Ectodermal cell (in vitro differentiated cells): Measurements from ENCODE around the gene PROKR1.

ENCODE experiments used
- H3K27ac ChIP-seq: 2 replicates; pipeline ENCODE4 v1.7.0; 2013; ENCODE audit warnings: mild to moderate bottlenecking, low read depth, low read length; ENCODE audit not compliant: insufficient read depth, poor library complexity, severe bottlenecking
- H3K27me3 ChIP-seq: 2 replicates; pipeline ENCODE4 v1.7.0; 2013; ENCODE audit warnings: mild to moderate bottlenecking, low read length; ENCODE audit not compliant: insufficient read depth, control insufficient read depth, poor library complexity, severe bottlenecking
- H3K36me3 ChIP-seq: one replicate; pipeline ENCODE4 v1.7.0; 2013; ENCODE audit warnings: low read length; ENCODE audit not compliant: control insufficient read depth, insufficient read depth
- H3K4me1 ChIP-seq: one replicate; pipeline ENCODE4 v1.7.0; 2013; ENCODE audit warnings: low read length; ENCODE audit not compliant: control insufficient read depth, insufficient read depth
- H3K4me3 ChIP-seq: 2 replicates; pipeline ENCODE4 v1.7.0; 2013; ENCODE audit warnings: low read depth, low read length, control low read depth; ENCODE audit not compliant: insufficient read depth
- H3K9me3 ChIP-seq: 2 replicates; pipeline ENCODE4 v1.7.0; 2013; ENCODE audit warnings: mild to moderate bottlenecking, low read length, moderate library complexity; ENCODE audit not compliant: control insufficient read depth
- WGBS, 2 experiments: methylation state at CpG; one replicate each; pipeline ENCODE4 v1.1.7; 2013; ENCODE audit warnings: missing lambda C conversion rate in 2 of 2; 5-methylcytosine and 5-hydroxymethylcytosine counted together

Gene PROKR1

GRCh38 chr2:68653034-68653433 lies 9.7 kb downstream of the PROKR1 start:
- WGBS, 2 experiments: 89 to 90% methylated on average over 9 of the region's 9 CpGs
- H3K36me3 ChIP-seq: no peaks in the 10 kb centered on the region
- no peaks in the 10 kb centered on the region for H3K4me1 ChIP-seq
- no peaks in the 10 kb centered on the region for H3K9me3 ChIP-seq
- H3K27ac ChIP-seq: no peak overlapping the region
- no peak overlapping the region for H3K4me3 ChIP-seq
- H3K27me3 ChIP-seq: no peaks in the 10 kb centered on the region

- Histone ChIP-seq H3K4me1 (no peaks in the 10 kb centered on the region), H3K36me3 (no peaks in the 10 kb centered on the region), H3K4me3 (no peak overlapping the region), H3K27ac (no peak overlapping the region), H3K27me3 (no peaks in the 10 kb centered on the region), H3K9me3 (no peaks in the 10 kb centered on the region)
- WGBS, 2 experiments: 56 to 65% methylated on average over 8 to 10 of the region's 10 CpGs
These were observed 10.2 kb downstream of the PROKR1 start for GRCh38 chr2:68653538-68653982.

DNA sequence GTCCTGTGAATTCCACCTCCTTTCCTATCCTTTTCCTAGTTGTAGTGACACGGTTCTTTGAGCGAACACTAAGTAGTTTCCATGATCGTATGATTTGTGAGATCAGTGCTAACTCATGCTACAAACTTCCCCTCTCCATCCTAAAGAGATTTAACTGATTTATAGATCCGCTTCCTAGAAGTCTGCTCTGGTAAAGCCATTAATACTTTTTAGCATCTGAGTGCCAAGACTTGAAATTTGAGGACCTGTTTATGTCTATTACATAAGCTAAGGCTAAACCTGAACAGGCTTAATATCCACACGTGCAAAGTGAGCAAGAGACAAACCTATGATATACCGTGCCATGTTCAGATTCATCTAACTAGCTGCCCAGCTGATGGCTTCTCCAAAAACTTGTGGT lies 14.9 kb downstream of the PROKR1 start:
- Histone ChIP-seq H3K4me3 (no peak overlapping the region), H3K27ac (no peak overlapping the region), H3K4me1 (no peaks in the 10 kb centered on the region), H3K36me3 (no peaks in the 10 kb centered on the region), H3K27me3 (no peaks in the 10 kb centered on the region), H3K9me3 (no peaks in the 10 kb centered on the region)
- WGBS, 2 experiments: 94 to 95% methylated on average over 6 of the region's 6 CpGs

GRCh38 chr2:68659081-68659480 lies 15.7 kb downstream of the PROKR1 start:
- Histone ChIP-seq H3K9me3 (no peaks in the 10 kb centered on the region), H3K27me3 (no peaks in the 10 kb centered on the region), H3K4me1 (no peaks in the 10 kb centered on the region), H3K4me3 (no peak overlapping the region), H3K36me3 (no peaks in the 10 kb centered on the region), H3K27ac (no peak overlapping the region)

- H3K4me1 ChIP-seq: no peaks in the 10 kb centered on the region
- H3K36me3 ChIP-seq: no peaks in the 10 kb centered on the region
- WGBS, 2 experiments: 85 to 88% methylated on average over 3 of the region's 3 CpGs
- H3K4me3 ChIP-seq: no peak overlapping the region
- no peak overlapping the region for H3K27ac ChIP-seq
- no peaks in the 10 kb centered on the region for H3K9me3 ChIP-seq
- H3K27me3 ChIP-seq: no peaks in the 10 kb centered on the region
These were observed 17.3 kb downstream of the PROKR1 start for GRCh38 chr2:68660658-68661057.

DNA sequence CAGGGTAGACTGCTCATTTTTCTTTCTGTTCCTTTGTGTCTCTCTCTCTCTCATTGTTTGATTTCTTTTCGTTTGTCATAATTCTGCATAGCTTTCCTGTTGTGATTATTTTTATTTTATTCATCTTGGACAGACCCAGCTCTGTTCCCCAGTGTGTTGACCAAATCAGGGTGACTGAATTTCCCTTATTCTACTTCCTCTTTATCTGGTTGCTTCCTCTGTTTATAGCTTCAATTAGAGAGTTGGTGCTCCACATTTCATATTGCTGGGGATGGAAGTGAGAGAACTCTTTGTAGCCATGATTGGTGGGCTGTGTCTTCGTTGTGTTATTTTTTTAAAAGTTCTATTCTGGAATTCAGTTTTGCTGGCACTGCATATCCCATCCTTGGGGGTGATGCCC lies 19.1 kb downstream of the PROKR1 start:
- H3K27me3 ChIP-seq: no peaks in the 10 kb centered on the region
- no peaks in the 10 kb centered on the region for H3K9me3 ChIP-seq
- no peaks in the 10 kb centered on the region for H3K36me3 ChIP-seq
- 89 to 100% methylated on average over 1 to 2 of the region's 2 CpGs for WGBS, 2 experiments
- no peak overlapping the region for H3K27ac ChIP-seq
- H3K4me1 ChIP-seq: no peaks in the 10 kb centered on the region
- no peak overlapping the region for H3K4me3 ChIP-seq

- H3K4me1 ChIP-seq: no peaks in the 10 kb centered on the region
- H3K36me3 ChIP-seq: no peaks in the 10 kb centered on the region
- H3K27ac ChIP-seq: no peak overlapping the region
- H3K9me3 ChIP-seq: no peaks in the 10 kb centered on the region
- no peak overlapping the region for H3K4me3 ChIP-seq
- WGBS, 2 experiments: 92 to 95% methylated on average over 7 of the region's 7 CpGs
- no peaks in the 10 kb centered on the region for H3K27me3 ChIP-seq
These were observed 20.2 kb downstream of the PROKR1 start for GRCh38 chr2:68663371-68664156.

DNA sequence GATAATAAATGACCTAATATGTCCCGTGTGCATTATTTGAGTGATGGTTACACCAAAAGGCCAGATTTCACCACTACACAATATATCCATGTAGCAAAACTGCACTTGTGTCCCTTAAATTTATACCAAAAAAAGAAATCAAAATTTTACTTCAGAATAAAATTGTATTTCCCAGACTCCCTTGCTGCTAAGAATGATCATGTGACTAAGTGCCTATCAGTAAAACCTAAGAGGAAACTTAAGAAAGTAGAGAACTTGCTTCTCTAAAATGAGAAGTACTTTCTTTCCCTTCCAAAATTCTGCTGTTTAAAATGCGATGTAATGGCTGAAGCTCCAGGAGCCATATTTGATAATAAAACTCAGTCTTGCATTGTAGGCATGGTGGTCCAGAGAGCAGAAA lies 24.0 kb downstream of the PROKR1 start:
- H3K27me3 ChIP-seq: no peaks in the 10 kb centered on the region
- no peak overlapping the region for H3K27ac ChIP-seq
- H3K9me3 ChIP-seq: no peaks in the 10 kb centered on the region
- no peak overlapping the region for H3K4me3 ChIP-seq
- H3K36me3 ChIP-seq: no peaks in the 10 kb centered on the region
- H3K4me1 ChIP-seq: no peaks in the 10 kb centered on the region
- 95% methylated on average over 2 of the region's 2 CpGs for WGBS, 2 experiments

DNA sequence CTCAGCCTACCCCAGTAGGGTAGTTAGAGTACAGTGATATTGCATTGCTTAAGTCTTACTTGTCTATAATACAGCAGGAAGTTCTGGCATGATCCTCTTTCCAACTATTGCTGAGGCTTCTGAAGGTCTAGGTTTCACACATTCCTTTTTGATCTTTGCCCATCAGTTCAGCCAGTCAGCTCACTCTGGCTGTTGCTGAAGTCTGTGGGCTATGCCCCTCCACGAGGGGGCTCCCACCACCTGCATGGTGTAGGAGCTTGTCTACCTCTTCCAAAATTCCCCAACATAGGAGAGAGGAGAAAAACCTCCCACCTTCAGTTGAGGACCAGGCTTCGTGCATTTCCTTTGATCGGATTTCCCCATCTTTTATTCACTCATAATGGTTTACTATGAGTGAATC lies 26.3 kb downstream of the PROKR1 start:
- H3K4me1 ChIP-seq: no peaks in the 10 kb centered on the region
- H3K4me3 ChIP-seq: no peak overlapping the region
- no peaks in the 10 kb centered on the region for H3K27me3 ChIP-seq
- WGBS, 2 experiments: 96 to 100% methylated on average over 1 to 2 of the region's 3 CpGs
- no peak overlapping the region for H3K27ac ChIP-seq
- no peaks in the 10 kb centered on the region for H3K36me3 ChIP-seq
- no peaks in the 10 kb centered on the region for H3K9me3 ChIP-seq

DNA sequence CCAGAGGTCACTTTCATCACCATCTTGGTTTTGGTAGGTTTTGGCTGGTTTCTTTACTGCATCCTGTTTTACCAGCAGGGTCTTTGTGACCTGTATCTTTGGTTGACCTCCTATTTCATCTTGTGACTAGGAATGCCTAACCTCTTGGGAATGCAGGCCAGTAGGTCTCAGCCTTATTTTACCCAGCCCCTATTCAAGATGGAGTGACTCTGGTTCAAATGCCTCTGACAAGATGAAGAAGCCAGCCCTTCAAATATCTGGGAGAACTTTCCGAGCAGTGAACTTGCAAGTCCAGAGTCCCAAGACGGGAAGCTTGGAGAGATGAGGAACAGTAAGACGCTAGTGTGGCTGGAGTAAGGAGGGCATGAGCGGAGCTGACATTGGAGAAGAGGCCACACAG lies 28.6 kb downstream of the PROKR1 start:
- H3K36me3 ChIP-seq: no peaks in the 10 kb centered on the region
- H3K4me1 ChIP-seq: no peaks in the 10 kb centered on the region
- H3K9me3 ChIP-seq: no peaks in the 10 kb centered on the region
- no peaks in the 10 kb centered on the region for H3K27me3 ChIP-seq
- WGBS, 2 experiments: 95% methylated on average over 4 of the region's 4 CpGs
- no peak overlapping the region for H3K4me3 ChIP-seq
- no peak overlapping the region for H3K27ac ChIP-seq
